Body of pancreas (tissue), 4 donors: ENCODE results near the gene GGTA1.
A peak's percentile ranks its signal among the peaks of the same experiment; 100 is the strongest.

Experiments used
- CTCF ChIP-seq, 7 experiments: fragments of 450-650 bp in 4 of 7; fragments of 200-600 bp in 3 of 7; sonication (generic) in 3 of 7; IDR thresholded peaks; one replicate each; pipeline ENCODE4 v1.5.1; 2016 to 2019; ENCODE audit warnings: antibody characterized with exemption in 7 of 7
- POLR2A ChIP-seq, 3 donors: fragments of 450-650 bp; IDR thresholded peaks; one replicate each; pipeline ENCODE4 v1.6.1; 2016; ENCODE audit warnings: antibody characterized with exemption in 3 of 3, mild to moderate bottlenecking in 2 of 3

DNA sequence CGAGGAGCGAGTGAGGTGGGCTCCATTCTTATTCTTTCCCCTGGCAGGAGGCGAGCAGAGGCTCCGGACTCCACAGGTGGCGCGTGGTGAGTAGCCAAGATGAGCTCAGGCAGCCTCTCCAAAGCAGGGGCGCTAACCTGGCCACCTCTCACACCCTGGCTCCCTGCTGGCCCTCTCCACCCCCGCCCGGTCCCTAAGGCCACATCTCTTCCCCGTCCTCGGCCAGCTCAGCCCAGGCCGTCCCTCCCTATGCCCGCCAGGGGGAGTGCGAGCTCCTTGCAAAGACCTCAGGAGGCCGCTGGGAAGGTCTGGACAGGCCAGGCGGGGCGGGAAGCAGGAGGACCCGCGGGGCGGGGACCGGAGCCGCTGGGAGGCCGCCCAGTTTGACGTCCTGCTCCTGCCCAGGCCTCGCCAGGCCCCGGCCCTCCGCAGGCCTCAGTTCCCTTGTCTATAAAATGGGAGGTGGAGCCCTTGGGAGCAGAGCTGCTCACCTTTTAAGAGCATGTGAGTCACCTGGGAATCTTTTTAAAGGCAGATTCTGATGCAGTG is 46.3 kb upstream of the GGTA1 start:
- TF ChIP-seq CTCF (IDR thresholded peaks at IDR 0.05) (peak; percentile 93 to 98 (median 96)), POLR2A (IDR thresholded peaks at IDR 0.05) (peak in 1 of 3 donors; percentile 31)
